ENCODE results near the gene SLC30A4.

The SLC30A4 gene

DNA sequence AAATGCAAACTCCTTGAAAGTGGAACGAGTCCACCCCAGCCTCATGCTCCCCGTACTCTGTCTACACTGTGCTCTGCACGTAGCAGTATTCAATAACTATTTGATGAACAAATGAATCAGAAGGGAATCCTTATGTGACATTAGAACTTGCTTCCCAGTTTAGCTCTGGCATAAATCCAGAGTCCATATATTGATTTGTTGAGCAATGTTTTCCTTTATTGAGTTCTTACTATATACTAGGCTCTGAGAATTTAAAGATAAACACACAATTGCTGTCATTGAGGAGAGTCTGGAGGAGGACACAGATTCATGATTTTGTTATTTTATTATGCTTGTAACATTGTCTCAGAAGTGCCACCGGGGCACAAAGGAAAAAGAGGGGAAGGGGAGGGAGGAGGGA, 73.2 kb downstream of the SLC30A4 start:
- TF ChIP-seq GATA2 (IDR thresholded peaks at IDR 0.05; ENCODE audit: low read depth, low read length) = no peak
- no peak for TF ChIP-seq GATA3 (IDR thresholded peaks at IDR 0.05; ENCODE audit: low read depth, low read length)

DNA sequence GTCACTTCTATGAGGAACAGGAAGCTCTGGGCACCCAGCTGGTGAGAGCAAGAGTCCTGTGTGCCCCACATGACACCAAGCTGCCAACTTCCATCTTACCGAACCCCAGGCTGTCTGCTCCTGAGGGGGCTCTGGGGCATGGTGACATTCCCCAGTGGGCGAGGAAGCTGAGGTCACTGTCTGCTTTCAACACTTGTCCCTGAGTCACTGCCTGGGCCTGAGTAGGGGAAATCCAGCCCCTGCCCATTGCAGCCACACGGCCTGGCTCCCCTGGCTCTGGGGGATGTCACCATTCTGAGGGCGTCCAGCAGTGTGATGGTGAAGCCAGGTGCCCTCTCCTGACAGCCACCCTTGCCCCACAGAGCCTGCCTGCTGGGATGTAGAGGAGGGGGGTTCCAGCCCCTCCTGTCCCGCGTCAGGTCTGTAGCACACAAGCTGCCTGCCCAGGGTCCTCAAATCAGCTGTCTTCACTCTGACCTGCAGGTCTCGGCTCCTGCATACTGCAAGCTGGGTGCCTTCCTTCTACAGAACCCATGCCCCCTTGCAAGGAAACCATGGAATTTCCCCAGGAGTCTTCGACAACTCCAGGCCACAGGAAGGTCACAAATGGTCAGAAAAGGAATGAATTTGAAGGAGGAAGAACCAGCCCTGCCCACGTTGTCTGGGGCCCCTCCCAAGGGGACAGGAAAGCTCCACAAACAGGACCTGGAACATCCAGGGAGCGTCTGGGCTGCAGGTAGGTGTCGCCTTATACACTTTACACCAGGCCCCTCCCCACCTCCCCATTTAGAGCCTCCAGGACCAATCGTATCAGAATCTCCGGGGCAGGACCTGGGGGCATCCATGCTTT, 74.3 kb downstream of the SLC30A4 start:
- TF ChIP-seq GATA3 (IDR thresholded peaks at IDR 0.05; ENCODE audit: low read depth, low read length) (no peak), GATA2 (IDR thresholded peaks at IDR 0.05; ENCODE audit: low read depth, low read length) (no peak)

DNA sequence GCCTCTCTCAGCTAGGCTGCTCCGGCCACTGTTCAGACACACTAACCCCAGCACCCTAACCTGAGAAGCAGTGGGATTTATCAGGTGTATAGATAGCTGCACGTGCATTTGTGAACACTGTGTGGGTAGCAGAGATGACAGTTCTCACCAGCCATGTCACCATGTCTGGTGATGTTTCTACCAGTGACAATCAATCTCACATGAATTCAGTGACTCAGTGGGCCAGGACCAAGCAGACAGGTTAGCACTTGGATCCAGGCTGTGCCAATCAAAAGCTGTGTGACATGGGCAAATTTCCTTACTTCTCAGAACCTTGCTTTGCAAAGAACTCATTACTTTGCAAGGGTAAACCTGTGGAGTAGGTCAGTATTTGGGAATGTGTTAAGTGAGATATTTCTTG, 78.9 kb downstream of the SLC30A4 start:
- TF ChIP-seq GATA2 (IDR thresholded peaks at IDR 0.05; ENCODE audit: low read depth, low read length) (no peak), GATA3 (IDR thresholded peaks at IDR 0.05; ENCODE audit: low read depth, low read length) (no peak)

DNA sequence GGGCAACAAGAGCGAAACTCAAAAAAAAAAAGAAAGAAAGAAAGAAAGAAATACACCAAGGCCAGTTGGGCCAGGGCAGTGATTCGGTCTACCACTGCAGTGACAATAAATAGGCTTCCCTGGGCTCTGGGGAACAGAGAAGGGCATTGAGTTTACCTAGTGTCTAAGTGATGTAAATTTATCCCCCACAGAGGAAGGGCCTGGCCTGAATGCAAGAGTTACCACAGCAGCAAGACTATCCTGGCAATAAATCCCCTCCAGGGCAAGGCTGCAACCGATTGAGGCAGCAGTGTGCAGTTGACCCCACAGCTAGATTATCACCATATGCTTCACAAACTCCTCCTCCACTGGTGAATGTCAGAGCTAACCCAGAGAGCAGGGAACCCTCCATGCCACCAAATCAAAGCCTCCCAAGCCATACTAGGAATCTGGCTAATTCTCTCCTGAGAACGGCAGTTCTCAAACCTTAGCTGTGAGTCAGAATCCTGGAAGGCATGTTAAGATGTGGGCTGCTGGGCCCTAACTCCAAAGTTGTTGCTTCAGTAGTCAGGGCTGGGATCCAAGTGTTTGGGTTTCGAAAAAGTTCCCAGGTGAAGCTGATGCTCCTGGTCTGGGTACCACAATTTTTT, 79.9 kb downstream of the SLC30A4 start:
- no peak for TF ChIP-seq GATA3 (IDR thresholded peaks at IDR 0.05; ENCODE audit: low read depth, low read length)
- TF ChIP-seq GATA2 (IDR thresholded peaks at IDR 0.05; ENCODE audit: low read depth, low read length) = no peak

DNA sequence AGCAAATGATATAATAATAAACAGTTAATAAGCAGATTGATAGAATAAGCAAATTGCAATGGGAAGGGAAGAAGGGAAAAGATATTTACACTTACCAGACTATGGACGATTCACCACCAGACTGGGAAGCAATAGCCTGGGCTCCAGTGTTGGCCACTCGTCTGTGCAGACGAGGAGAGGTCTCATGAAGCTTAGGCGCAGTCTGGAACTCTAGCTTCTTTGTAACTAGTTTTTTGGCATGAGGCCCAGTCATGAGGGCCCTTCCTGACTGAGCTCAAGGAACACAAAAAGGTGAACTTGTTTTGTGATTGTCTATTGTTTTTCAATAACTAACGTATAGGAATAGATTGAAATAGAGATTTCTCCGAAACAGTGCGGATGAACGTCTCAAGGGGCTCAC, 80.9 kb downstream of the SLC30A4 start:
- TF ChIP-seq GATA3 (IDR thresholded peaks at IDR 0.05; ENCODE audit: low read depth, low read length) = no peak
- no peak for TF ChIP-seq GATA2 (IDR thresholded peaks at IDR 0.05; ENCODE audit: low read depth, low read length)

GRCh38 chr15:45441036-45441435, 81.5 kb downstream of the SLC30A4 start:
- TF ChIP-seq GATA3 (IDR thresholded peaks at IDR 0.05; ENCODE audit: low read depth, low read length) (no peak), GATA2 (IDR thresholded peaks at IDR 0.05; ENCODE audit: low read depth, low read length) (no peak)

DNA sequence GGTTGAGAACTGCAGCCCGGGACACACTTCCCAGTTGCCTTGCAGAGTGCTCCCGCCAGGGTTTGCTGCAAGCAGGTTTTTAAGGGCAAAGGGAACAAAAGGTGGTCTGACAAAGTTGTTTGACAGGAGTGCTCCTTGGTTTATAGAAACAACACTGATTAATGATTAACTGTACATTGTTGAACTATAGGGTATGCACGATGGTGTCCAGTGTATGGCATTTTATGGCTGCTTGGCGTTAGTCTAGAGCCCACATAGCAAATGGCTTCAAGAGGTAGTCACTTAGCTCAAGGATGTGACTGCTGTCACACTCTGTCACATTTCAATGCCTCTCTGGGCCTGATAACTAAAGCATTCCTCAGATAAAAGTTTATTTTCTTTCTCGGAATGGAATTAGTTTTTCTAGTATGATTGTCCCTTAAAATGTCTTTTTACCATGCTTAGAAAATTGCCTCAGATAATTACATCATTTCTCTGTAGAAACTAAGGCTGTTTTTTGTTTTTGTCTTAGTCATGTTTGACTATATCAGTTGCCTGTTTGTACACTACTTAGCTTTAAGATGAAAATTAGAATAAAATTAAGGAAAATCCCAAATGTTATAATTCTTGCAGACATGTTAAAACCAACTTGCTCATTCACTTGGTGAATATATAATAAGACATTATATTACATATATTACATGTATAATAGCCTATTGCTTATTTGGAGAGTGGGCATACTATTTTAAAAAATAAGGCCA, 82.9 kb downstream of the SLC30A4 start:
- TF ChIP-seq GATA3 (IDR thresholded peaks at IDR 0.05; ENCODE audit: low read depth, low read length) (no peak), GATA2 (IDR thresholded peaks at IDR 0.05; ENCODE audit: low read depth, low read length) (no peak)

GRCh38 chr15:45435124-45435903, 87.2 kb downstream of the SLC30A4 start:
- no peak for TF ChIP-seq GATA3 (IDR thresholded peaks at IDR 0.05; ENCODE audit: low read depth, low read length)
- TF ChIP-seq GATA2 (IDR thresholded peaks at IDR 0.05; ENCODE audit: low read depth, low read length) = no peak

GRCh38 chr15:45434078-45434567, 88.4 kb downstream of the SLC30A4 start:
- TF ChIP-seq GATA2 (IDR thresholded peaks at IDR 0.05; ENCODE audit: low read depth, low read length) = no peak
- TF ChIP-seq GATA3 (IDR thresholded peaks at IDR 0.05; ENCODE audit: low read depth, low read length) = no peak

DNA sequence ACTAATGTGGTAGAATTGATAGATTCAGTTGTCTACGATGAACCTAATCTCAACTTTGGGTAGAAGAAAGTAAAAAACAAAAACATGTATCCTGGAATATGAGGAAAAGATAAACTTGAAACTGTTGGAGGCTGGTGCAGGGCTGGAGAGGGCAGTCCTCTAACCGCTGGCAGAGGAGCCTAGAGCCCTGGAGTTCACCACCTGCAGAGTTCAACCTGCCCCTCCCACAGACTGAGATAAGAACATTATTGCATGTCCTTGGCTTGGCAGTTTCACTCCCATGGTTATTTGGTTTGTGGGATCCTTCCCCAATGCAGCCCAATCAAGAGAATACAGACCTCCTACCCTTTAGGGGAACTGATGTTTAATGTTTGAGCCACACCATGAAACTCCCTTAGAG, 91.0 kb downstream of the SLC30A4 start:
- TF ChIP-seq GATA2 (IDR thresholded peaks at IDR 0.05; ENCODE audit: low read depth, low read length) (no peak), GATA3 (IDR thresholded peaks at IDR 0.05; ENCODE audit: low read depth, low read length) (no peak)

DNA sequence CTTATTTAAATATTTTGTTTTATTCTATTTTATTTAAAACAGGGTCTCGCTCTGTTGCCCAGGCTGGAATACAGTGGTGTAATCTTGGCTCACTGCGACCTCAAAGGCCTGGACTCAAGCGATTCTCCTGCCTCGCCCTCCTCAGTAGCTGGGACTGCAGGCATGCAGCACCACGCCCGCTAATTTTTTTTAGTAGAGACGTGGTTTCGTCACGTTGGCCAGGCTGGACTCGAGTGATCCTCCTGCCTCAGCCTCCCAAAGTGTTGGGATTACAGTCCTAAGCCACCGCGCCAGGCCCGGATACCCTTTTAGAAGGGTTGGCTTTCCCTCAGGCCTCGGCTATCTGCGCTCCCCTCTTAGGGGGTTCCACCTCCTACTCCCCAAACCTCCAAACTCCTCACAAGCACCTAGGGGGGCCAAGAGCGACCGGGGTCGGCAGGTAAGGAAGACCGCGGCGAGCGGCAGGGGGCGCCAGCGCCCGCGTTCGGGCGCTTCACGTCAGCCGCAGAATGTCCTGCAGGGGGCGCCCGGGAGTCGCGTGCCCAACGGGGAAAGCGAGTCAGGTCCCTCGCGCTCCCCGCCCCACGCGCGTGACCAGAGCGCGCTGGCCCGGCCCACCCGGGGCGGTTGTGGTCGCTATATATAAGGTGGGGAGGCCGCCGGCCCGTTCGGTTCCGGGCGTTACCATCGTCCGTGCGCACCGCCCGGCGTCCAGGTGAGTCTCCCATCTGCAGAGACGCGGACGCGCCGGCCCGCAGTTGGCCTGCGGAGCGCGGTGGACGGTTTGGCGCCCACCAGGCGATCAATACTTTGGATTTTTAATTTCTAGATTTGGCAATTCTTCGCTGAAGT, 92.4 kb downstream of the SLC30A4 start:
- TF ChIP-seq GATA3 (IDR thresholded peaks at IDR 0.05; ENCODE audit: low read depth, low read length) = no peak
- TF ChIP-seq GATA2 (IDR thresholded peaks at IDR 0.05; ENCODE audit: low read depth, low read length) = no peak
